Tibial nerve (tissue), 4 donors: ENCODE results near the gene ASPDH. TPM values are rescaled to one million over a fixed set of nuclear protein-coding genes. Genes with fewer than 3 reads are reported as not detected.
"Not testable (repeated sequence)": the region's sequence is repeated elsewhere in the genome, so short reads cannot be mapped to it uniquely, and the experiment has no call there.

ENCODE experiments used
- DNase-seq, 2 donors: peaks; one replicate each; pipeline ENCODE4 v3.0.0-alpha.2; 2019; ENCODE audit warnings: low spot score in 2 of 2
- H3K27ac ChIP-seq, 4 donors: fragments of 200-600 bp; sonication (generic) in 3 of 4; one replicate each; pipeline ENCODE4 v1.5.1; 2017 to 2019; ENCODE audit warnings: mild to moderate bottlenecking in 1 of 4
- H3K27me3 ChIP-seq, 2 donors: fragments of 200-600 bp; sonication (generic) in 1 of 2; one replicate each; pipeline versions ENCODE4 v1.5.1 to v1.6.0; 2017 to 2019
- H3K36me3 ChIP-seq, 3 donors: fragments of 200-600 bp; sonication (generic); one replicate each; pipeline ENCODE4 v1.5.1; 2018 to 2019
- H3K4me1 ChIP-seq, 4 donors: fragments of 200-600 bp; sonication (generic) in 3 of 4; one replicate each; pipeline ENCODE4 v1.5.1; 2017 to 2019
- H3K4me3 ChIP-seq, 4 donors: fragments of 200-600 bp; sonication (generic) in 3 of 4; one replicate each; pipeline ENCODE4 v1.5.1; 2017 to 2019; ENCODE audit warnings: mild to moderate bottlenecking in 1 of 4, moderate library complexity in 1 of 4
- H3K9me3 ChIP-seq, 4 donors: fragments of 200-600 bp; sonication (generic) in 3 of 4; one replicate each; pipeline ENCODE4 v1.5.1; 2017 to 2019
- EP300 ChIP-seq, 2 donors: sonication (generic); formaldehyde crosslinking; IDR thresholded peaks; one replicate each; pipeline ENCODE4 v1.6.1; 2017; ENCODE audit warnings: antibody characterized with exemption in 2 of 2, mild to moderate bottlenecking in 1 of 2
- POLR2A ChIP-seq, 2 donors: fragments of 450-650 bp; IDR thresholded peaks; one replicate each; pipeline ENCODE4 v1.6.1; 2017; ENCODE audit warnings: antibody characterized with exemption in 2 of 2, mild to moderate bottlenecking in 2 of 2, moderate library complexity in 2 of 2
- WGBS, 2 donors: methylation state at CpG; one replicate each; pipeline ENCODE4 v1.1.5; 2018; 5-methylcytosine and 5-hydroxymethylcytosine counted together
- total RNA-seq, 4 donors: library from RNA; depleted of rRNA; stranded (reverse); fragments of >200 nt; gene quantifications; one replicate each; pipeline ENCODE4 v1.1.0, GENCODE V29; 2016
- TF ChIP-seq, protein P1 (sequence below), 5 experiments: fragments of 200-600 bp in 3 of 5; fragments of 450-650 bp in 2 of 5; sonication (generic) in 3 of 5; IDR thresholded peaks; one replicate each; pipeline ENCODE4 v1.5.1; 2016 to 2019; ENCODE audit warnings: antibody characterized with exemption in 5 of 5, mild to moderate bottlenecking in 3 of 5, moderate library complexity in 2 of 5

The ASPDH gene
- total RNA-seq, 4 donors from 2014 or later = not detected

DNA sequence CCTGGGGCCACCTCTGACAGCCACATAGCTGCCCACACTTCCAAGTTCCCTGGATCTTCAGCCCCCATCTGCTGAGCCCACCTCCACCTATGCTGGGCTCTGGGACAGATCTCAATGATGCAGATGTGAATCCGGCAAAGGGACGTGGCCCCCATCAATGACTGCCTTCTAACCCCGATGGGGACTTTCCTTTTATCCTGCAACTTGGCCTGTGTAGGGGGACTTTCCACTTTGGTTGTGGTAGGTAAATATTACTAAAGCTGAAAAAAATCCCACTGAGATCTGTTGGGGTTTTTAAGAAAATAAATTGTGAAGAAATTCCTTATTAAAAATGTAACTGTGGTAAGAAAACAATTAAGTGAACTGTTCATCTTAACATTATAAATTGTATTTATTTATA is 20.8 kb upstream of the ASPDH start:
- 89 to 90% methylated on average over 3 of the region's 3 CpGs for WGBS, 2 donors
- H3K4me1 ChIP-seq = no peaks in the 10 kb centered on the region
- no peak overlapping the region for H3K27ac ChIP-seq
- H3K9me3 ChIP-seq = peaks cover 0 to 30% (median 0%) of the 10 kb centered on the region in 4 donors
- no peaks in the 10 kb centered on the region for H3K27me3 ChIP-seq
- DNase-seq = no peak
- TF ChIP-seq, protein P1, sequence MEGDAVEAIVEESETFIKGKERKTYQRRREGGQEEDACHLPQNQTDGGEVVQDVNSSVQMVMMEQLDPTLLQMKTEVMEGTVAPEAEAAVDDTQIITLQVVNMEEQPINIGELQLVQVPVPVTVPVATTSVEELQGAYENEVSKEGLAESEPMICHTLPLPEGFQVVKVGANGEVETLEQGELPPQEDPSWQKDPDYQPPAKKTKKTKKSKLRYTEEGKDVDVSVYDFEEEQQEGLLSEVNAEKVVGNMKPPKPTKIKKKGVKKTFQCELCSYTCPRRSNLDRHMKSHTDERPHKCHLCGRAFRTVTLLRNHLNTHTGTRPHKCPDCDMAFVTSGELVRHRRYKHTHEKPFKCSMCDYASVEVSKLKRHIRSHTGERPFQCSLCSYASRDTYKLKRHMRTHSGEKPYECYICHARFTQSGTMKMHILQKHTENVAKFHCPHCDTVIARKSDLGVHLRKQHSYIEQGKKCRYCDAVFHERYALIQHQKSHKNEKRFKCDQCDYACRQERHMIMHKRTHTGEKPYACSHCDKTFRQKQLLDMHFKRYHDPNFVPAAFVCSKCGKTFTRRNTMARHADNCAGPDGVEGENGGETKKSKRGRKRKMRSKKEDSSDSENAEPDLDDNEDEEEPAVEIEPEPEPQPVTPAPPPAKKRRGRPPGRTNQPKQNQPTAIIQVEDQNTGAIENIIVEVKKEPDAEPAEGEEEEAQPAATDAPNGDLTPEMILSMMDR (IDR thresholded peaks at IDR 0.05) = no peak
- TF ChIP-seq EP300 (IDR thresholded peaks at IDR 0.05) (no peak), POLR2A (IDR thresholded peaks at IDR 0.05) (no peak)
- H3K36me3 ChIP-seq = no peaks in the 10 kb centered on the region
- H3K4me3 ChIP-seq = no peak overlapping the region

DNA sequence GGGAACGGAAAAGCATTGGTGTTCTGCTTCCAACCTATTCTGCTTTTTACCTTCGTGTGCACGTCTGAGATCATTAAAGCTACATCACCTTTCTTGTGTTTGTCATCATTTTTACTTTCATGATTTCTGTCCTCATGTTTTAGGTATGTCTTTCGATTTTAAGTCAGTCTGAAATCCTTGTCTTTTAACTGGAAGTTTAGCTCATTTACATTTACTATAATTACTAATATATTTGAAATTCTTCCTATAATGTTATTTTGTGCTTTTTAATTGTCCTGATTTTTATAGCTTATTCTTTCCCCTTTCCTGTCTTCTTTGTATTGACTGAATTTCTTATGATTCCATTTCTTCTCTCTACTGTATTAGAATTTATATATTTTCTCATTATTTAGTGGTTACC is 19.2 kb upstream of the ASPDH start:
- no peak for DNase-seq
- peaks cover 0 to 30% (median 0%) of the 10 kb centered on the region in 4 donors for H3K9me3 ChIP-seq
- H3K27me3 ChIP-seq = no peaks in the 10 kb centered on the region
- H3K4me3 ChIP-seq = no peak overlapping the region
- WGBS, 2 donors = 94 to 97% methylated on average over 4 of the region's 4 CpGs
- TF ChIP-seq POLR2A (IDR thresholded peaks at IDR 0.05) (no peak), EP300 (IDR thresholded peaks at IDR 0.05) (no peak)
- TF ChIP-seq, protein P1 (IDR thresholded peaks at IDR 0.05) = no peak
- H3K4me1 ChIP-seq = no peaks in the 10 kb centered on the region
- H3K36me3 ChIP-seq = no peaks in the 10 kb centered on the region
- no peak overlapping the region for H3K27ac ChIP-seq

DNA sequence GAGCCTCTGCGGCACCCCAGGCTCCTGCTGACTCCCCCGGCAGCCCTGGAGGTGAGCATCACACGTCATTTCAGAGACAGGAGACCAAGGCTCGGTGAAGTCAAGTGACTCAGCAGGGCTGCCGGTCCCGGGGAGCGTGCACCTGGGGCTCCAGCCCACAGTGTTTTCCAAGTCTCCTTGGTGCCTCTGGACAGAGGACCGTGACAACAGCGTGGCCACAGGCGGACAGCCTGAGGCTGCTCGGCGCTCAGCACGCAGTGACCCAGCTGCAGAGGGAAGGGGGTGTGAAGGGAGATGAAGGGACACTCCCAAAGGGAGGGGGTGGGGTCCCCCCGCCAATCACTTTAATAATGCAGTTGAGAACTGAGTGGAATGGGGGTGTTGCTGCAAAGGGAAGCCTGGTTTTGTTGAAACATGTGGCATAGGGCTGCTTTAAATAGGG is 17.5 kb upstream of the ASPDH start:
- Histone ChIP-seq H3K9me3 (peaks cover 0 to 30% (median 0%) of the 10 kb centered on the region in 4 donors), H3K4me1 (no peaks in the 10 kb centered on the region), H3K36me3 (no peaks in the 10 kb centered on the region), H3K27ac (no peak overlapping the region), H3K4me3 (no peak overlapping the region), H3K27me3 (no peaks in the 10 kb centered on the region)
- TF ChIP-seq, protein P1 (IDR thresholded peaks at IDR 0.05) = no peak
- TF ChIP-seq POLR2A (IDR thresholded peaks at IDR 0.05) (no peak), EP300 (IDR thresholded peaks at IDR 0.05) (no peak)
- WGBS, 2 donors = 78 to 90% methylated on average over 5 to 13 of the region's 14 CpGs
- no peak for DNase-seq

DNA sequence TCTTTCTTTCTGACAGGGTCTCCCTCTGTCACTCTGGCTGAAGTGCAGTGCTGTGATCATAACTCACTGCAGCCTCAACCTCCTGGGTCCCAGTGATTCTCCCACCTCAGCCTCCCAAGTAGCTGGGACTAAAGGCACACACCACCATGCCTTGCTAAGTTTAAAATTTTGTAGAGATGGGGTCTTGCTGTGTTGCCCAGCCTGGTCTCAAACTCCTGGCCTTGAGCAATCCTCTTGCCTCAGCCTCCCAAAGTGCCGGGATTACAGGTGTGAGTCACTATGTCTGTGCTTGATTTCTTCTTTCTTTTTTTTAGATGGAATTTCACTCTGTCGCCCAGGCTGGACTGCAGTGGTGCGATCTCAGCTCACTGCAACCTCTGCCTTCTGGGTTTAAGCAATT is 14.3 kb upstream of the ASPDH start:
- H3K36me3 ChIP-seq, DNase-seq, H3K27ac ChIP-seq, H3K27me3 ChIP-seq, H3K4me1 ChIP-seq, H3K4me3 ChIP-seq: not testable (repeated sequence)
- WGBS, 2 donors = 94 to 100% methylated on average over 3 of the region's 3 CpGs
- H3K9me3 ChIP-seq = peaks cover 0 to 16% (median 0%) of the 10 kb centered on the region in 4 donors

DNA sequence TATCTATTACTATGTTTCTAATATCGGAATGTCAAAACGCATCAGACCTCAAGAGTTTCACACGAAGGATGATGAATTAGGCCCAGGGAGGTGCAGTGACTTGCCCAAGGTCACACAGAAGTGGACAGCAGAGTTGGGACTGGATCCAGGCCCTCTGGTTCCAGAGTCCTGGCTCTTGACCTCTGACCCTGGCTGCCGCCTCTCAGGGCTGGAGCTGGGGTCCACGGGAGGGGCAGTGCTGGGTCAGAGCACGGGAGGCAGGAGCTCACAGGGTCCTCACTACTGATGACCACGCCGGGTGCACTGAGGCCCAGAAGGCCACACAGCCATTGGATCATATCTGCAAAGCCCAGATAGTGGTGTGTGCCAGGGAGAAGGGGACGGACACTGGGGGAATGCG is 9.2 kb upstream of the ASPDH start:
- no peak overlapping the region for H3K27ac ChIP-seq
- H3K9me3 ChIP-seq = no peaks in the 10 kb centered on the region
- H3K4me3 ChIP-seq = no peak overlapping the region
- no peaks in the 10 kb centered on the region for H3K36me3 ChIP-seq
- DNase-seq = no peak
- H3K27me3 ChIP-seq = no peaks in the 10 kb centered on the region
- 78 to 80% methylated on average over 9 to 10 of the region's 10 CpGs for WGBS, 2 donors
- no peaks in the 10 kb centered on the region for H3K4me1 ChIP-seq
- TF ChIP-seq, protein P1 (IDR thresholded peaks at IDR 0.05) = no peak
- TF ChIP-seq POLR2A (IDR thresholded peaks at IDR 0.05) (no peak), EP300 (IDR thresholded peaks at IDR 0.05) (no peak)
